ENCODE measurements around the gene GIMAP5.

GIMAP5 gene

DNA sequence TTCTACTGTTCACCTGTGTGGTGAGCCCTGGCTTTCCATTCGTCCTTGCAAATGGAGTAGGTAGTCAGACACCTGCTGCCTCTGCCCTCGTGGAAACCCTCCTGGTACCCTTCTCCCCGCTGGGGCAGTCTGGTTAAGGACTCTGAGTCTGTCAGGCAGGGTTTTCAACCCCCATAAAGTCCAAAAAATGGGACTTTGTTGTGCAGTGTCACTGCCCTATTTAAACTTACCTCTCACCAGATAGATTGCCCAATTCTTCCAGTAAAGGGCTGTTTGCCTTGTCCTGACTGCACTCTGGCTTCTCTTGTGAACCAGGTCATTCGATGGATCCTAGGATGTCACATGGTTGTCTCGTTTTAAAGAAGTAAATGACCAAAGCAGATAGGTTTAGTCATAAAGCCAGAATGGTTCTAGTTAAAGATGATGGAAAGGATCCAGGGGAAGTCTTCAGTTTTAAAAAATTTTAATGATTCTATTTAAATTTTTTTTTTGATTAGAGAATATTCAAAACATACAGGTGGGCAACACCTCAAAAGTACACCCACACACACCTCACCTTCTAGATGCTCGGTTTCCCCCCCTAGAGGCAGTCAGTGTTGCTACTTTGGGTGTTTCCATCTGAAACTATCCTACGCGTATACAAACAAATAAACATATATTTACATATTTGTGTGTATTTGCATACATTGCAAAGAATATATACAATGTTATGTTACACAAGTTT, 41.0 kb downstream of the GIMAP5 start:
- no peak for DNase-seq

GRCh38 chr7:150778738-150779301, 41.6 kb downstream of the GIMAP5 start:
- DNase-seq, result peak; percentile 71

- DNase-seq, result no peak
Measured at GRCh38 chr7:150780292-150780691, 43.1 kb downstream of the GIMAP5 start.

GRCh38 chr7:150781103-150781502, 43.9 kb downstream of the GIMAP5 start:
- no peak for DNase-seq

GRCh38 chr7:150781961-150782360, 44.7 kb downstream of the GIMAP5 start:
- DNase-seq, result no peak

DNA sequence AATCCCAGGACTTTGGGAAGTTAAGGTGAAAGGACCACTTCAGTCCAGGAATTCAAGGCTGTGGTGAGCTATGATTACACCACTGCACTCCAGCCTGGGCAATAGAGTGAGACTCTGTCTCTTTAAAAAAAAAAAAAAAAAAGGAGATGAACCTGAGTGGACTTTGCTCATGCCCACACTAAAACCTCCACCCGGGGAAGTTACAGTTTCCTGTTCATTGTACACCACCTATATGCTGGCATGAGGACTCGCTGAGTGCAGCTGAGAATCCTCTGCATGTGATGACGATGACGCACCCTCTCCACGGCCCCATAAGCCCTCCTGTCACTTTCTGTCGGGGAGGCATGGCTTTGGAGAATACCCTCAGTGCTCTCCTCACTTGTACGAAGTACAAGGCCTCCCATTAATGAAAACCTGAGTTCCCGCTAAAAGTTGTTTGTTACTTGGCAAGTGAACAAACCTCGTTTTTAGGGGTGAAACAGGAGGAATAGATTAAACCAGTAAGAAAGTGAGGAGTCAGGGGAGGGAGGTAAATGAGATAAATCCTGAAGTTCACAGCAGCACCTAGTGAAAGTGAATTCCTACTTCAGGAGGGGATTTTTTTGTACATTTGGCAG, 47.0 kb downstream of the GIMAP5 start:
- no peak for DNase-seq

GRCh38 chr7:150784954-150785353, 47.7 kb downstream of the GIMAP5 start:
- no peak for DNase-seq

DNA sequence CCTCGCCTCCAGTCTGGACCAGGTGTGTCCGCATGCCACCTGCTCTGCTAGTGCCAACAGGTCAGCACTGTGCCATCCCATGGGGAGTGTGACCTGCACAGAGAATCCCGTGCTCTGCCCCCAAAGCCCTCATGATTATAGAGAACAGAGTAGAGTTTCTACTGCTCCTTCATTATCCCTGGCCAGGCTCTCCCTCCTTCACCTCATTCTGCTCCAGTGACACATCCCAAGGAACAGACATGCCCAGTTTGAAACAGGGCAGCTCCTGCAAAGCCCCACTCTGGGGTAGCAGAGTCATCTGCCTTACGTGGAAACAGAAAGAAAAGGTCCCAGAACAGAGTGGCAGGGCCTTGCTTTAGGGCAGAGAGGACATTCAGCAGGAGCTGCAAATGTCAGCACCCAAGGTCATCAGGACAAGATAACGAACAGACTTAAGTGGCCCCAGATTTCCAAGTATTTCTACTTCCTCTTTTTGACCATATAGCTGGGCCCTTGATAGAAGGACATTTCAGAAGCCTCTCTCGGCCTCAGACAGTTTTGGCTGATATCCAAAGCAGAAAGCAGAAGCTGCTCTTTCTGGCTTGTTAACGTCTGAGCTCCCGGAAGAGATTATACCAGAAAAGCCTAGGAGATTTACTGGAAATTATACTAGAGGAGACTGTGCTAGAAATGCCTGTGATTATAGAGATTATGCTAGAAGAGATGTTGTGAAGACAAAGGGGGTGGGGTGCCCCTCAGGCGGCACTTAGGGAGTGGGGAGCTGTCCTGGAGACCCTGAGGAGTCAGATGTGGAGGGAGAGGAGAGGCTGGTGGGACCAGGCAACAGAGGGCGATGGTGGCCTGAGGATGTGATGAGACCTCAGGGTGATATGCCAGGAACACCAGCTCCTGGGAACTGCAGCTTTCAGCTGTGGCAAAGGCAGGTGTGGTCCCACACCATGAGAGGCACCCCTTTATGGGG, 50.4 kb downstream of the GIMAP5 start:
- peak; percentile 13 for DNase-seq

DNA sequence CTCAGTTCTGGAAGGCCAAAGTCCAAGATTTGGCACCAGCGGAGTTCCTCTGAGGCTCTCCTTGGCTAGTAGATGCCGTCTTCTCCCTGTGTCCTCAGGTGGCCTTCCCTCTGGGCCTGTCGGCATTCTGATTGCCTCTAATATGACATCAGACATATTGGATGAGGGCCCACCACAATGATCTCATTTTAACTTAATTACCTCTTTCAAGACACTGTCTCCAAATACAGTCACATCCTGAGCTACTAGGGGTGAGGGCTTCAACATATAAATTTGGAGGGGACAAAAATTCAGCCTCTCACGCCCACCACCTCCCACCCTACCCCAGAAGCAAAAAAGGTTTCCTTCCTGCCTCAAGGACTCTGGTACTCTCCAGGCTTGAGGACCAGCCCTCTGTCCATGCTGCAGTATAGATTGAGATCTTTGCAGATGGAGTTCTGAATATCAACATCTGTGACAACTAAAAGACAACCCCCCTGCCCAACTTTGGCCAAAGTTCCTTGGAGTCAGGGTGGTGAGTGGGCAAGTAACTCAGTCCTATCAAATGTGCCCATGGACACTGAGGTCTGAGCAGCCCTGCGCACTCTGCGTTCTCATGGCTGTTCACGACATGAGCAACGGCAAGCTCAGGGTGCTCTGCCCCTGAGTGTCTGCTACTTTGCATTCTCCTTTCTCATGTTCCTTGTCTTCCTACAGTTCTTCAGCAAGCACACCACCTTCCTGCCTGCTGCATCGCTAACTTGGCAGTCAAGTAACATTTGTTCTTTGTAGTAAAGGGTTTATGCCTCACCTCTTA, 51.5 kb downstream of the GIMAP5 start:
- no peak for DNase-seq

GRCh38 chr7:150790416-150791075, 53.3 kb downstream of the GIMAP5 start:
- DNase-seq, result no peak

DNA sequence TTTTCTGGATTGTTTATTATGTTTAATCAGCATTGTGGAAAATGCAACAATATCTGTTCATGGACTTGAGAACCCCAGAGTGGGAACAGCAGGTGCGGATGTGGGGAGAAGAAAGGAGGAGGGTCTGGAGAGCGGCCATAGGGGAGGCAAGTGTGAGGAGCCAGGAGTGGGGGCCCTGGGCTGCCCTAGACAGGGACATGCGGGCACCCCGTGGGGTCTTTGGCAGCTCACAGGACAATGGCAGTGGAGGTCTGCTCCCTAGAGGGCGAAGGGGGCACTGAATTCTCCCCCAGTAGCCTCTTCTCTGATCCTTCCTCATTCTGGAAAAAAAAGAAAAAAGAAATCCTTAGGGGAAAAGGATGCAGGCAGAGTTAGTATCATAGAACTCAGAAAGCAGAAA, 54.1 kb downstream of the GIMAP5 start:
- DNase-seq, result no peak

DNA sequence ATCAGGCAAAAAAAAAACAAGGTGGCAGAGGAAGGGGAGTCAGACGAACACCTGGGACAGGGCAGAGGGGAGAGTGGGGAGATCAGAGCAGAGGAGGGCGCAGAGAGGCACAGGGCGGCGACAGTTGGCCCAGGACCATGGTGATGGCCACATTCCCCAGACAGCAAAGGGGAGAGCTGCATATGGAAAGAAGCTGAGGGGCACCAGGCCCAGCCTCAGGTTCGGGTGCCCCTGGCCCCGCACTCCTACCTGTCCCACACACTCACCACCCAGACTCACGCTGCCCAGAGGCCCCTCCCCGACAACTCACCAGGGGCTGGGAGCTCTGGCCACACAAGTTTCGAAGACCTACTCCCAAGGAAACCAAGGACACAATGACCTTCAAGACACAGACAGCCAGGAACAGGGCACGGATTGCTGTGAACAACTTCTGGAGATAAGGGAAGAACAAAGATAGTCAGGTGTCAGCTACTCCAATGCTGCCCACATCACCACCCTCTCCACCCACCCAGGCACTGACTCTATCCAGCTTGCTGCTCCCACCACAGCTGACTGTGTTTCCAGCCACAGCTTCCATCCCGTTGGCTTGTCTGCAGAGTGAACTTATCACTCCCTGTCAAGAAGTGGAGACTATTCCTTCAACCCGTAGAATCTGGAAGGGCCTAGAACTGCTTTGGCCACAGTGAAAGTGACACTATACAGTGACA, 54.7 kb downstream of the GIMAP5 start:
- no peak for DNase-seq

All from CD4-positive, alpha-beta T cell treated with Interleukin-10 for 1 hour (primary cell).